ENCODE results near the gene SLC25A21.

SLC25A21 gene

GRCh38 chr14:36856095-36856878, 316.1 kb downstream of the SLC25A21 start:
- DNase-seq (ENCODE audit: low read depth, low spot score) = peak; percentile 27
- no peak overlapping the region for H3K27ac ChIP-seq

DNA sequence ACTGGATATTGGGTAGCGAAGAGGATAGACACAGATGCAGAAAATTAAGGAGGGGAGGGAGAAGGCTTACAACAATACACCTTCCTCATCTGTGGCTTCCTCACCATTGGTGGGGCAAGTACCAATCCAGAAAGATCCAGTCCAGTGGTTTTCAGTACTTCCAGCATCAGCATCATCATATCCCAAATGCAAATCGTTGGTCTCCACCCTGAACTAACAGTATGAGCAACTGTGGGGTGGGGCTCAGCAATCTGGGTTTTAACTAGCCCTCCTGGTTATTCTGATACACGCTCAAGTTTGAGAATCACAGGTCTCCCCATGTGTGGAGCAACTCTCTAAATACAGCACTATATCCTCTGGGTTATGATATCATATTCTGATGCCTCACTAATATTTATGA, 317.0 kb downstream of the SLC25A21 start:
- DNase-seq (ENCODE audit: low read depth, low spot score) = no peak

GRCh38 chr14:36852981-36853691, 319.3 kb downstream of the SLC25A21 start:
- DNase-seq (ENCODE audit: low read depth, low spot score) = no peak
- H3K27ac ChIP-seq = no peak overlapping the region

More for the DNA sequence above, 317.0 kb downstream of the SLC25A21 start:
- no peak overlapping the region for H3K27ac ChIP-seq

DNA sequence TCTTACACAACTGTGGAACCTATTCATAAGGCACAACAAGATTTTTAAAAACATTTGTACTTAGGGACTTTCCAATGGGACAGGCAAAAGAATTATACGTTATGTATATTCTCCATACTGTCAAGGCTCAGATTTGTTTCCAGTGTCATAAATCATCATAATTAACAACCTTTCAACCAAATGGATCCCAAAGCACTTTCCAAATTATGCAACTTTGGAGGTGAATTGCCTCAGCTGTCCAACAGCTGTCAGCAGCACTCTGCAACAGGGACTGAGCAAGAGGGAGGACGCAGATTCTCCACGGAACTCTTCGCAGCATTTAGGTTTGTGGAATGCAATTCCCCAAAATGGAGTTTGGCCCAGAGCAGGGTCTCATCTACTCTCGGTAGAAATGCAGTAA, 324.2 kb downstream of the SLC25A21 start:
- DNase-seq (ENCODE audit: low read depth, low spot score) = no peak
- no peak overlapping the region for H3K27ac ChIP-seq

GRCh38 chr14:36847366-36847765, 325.0 kb downstream of the SLC25A21 start:
- no peak for DNase-seq (ENCODE audit: low read depth, low spot score)
- H3K27ac ChIP-seq = no peak overlapping the region

- no peak overlapping the region for H3K27ac ChIP-seq
- DNase-seq (ENCODE audit: low read depth, low spot score) = no peak
Observed at GRCh38 chr14:36845356-36846012, 326.9 kb downstream of the SLC25A21 start.

GRCh38 chr14:36844443-36845195, 327.8 kb downstream of the SLC25A21 start:
- DNase-seq (ENCODE audit: low read depth, low spot score) = no peak
- no peak overlapping the region for H3K27ac ChIP-seq

- H3K27ac ChIP-seq = no peak overlapping the region
- DNase-seq (ENCODE audit: low read depth, low spot score) = no peak
Observed at GRCh38 chr14:36843410-36843809, 329.0 kb downstream of the SLC25A21 start.

GRCh38 chr14:36835128-36835527, 337.3 kb downstream of the SLC25A21 start:
- no peak overlapping the region for H3K27ac ChIP-seq
- no peak for DNase-seq (ENCODE audit: low read depth, low spot score)

GRCh38 chr14:36834293-36834692, 338.1 kb downstream of the SLC25A21 start:
- H3K27ac ChIP-seq = no peak overlapping the region
- DNase-seq (ENCODE audit: low read depth, low spot score) = no peak

GRCh38 chr14:36829547-36829946, 342.9 kb downstream of the SLC25A21 start:
- DNase-seq (ENCODE audit: low read depth, low spot score) = no peak
- no peak overlapping the region for H3K27ac ChIP-seq

DNA sequence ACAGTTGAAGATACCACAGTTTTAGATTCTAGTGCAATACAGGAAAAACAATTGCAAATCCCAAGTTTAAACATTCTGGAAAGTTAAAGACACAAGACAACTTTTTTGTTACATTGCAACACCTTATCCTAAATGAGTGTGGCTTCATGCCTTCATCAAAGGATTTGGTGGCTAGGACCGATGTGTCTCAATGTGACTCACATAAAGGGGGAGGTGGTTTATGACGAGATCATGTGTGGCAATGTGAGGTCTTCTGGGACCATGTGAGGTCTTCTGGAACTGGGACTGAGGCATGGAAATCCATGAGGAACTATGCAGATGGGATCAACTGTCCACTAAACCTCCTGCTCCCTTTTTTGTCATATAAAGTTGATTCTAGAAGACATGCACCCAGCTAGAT, 344.5 kb downstream of the SLC25A21 start:
- no peak overlapping the region for H3K27ac ChIP-seq
- no peak for DNase-seq (ENCODE audit: low read depth, low spot score)

DNA sequence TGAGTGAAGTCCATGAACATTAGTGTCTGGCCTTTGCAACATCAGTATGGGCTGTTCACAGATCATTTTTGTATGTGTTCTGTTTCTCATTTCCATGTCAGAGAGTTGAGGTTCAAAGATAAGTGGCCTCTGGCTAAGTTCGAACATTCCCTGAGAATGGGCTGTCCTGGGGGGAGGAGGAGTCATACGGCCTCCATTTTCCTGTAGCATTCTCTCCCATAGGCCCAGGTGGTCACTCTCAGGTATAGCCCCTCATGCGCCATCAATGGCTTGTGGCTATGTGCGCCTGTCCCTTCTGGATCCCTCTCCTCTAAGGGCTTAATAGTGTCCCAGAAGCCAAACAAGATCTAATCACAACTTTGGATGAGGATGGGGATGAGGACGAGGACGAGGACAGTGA, 345.8 kb downstream of the SLC25A21 start:
- no peak overlapping the region for H3K27ac ChIP-seq
- DNase-seq (ENCODE audit: low read depth, low spot score) = no peak

DNA sequence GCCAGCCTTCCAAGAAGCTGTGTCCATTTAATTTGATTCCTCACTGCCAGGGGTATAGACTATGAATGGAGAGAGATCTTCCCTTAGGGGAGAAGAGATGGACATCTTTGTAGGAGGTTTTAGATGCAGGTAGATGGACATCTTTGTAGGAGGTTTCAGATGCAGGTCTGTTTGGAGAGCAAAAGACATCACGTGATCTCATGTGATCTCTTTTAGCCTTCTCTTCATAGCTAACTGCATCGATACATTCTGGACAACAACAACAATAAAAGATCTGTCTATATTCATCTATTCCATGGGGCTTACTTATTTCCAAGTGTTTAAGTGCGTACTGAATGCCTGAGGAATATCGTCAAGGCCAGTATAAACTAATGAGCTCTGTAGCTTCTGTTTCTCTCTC, 347.6 kb downstream of the SLC25A21 start:
- no peak for DNase-seq (ENCODE audit: low read depth, low spot score)
- no peak overlapping the region for H3K27ac ChIP-seq

GRCh38 chr14:36823651-36824050, 348.8 kb downstream of the SLC25A21 start:
- H3K27ac ChIP-seq = no peak overlapping the region
- DNase-seq (ENCODE audit: low read depth, low spot score) = no peak

- no peak overlapping the region for H3K27ac ChIP-seq
- DNase-seq (ENCODE audit: low read depth, low spot score) = no peak
Observed at GRCh38 chr14:36822685-36823084, 349.7 kb downstream of the SLC25A21 start.

- no peak for DNase-seq (ENCODE audit: low read depth, low spot score)
- H3K27ac ChIP-seq = peak overlapping the region; percentile 60
Observed at GRCh38 chr14:36820901-36821300, 351.5 kb downstream of the SLC25A21 start.

GRCh38 chr14:36820111-36820709, 352.2 kb downstream of the SLC25A21 start:
- H3K27ac ChIP-seq = peak overlapping the region; percentile 60
- peak; percentile 5 for DNase-seq (ENCODE audit: low read depth, low spot score)

DNA sequence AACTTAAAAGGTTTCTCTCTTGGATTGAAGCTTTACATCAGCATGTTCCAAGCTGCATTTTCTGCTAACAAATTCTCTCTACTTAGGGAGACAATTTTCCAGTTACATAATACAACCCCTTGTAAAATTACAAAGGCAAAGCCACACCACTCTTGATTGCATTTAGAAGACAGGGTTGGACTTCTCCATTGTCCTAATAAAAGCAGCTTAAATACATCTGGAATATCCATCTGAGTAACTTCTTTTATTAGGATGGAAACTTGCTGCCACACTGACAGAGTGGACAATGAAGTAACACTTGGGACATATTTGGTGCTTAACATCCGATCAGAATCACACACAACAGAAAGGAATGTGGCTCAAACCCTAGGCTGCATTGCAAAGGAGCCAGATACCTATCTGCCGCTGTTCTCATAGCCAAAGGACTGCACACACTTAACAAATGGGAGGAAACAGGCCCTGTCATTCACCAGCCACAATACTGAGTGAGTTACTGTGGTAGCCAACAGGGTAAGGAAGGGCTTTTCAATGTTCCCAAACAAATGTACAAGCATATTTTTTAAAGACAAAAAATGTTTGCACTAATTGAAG, 353.5 kb downstream of the SLC25A21 start:
- peak; percentile 8 for DNase-seq (ENCODE audit: low read depth, low spot score)
- H3K27ac ChIP-seq = peak overlapping the region; percentile 60

DNA sequence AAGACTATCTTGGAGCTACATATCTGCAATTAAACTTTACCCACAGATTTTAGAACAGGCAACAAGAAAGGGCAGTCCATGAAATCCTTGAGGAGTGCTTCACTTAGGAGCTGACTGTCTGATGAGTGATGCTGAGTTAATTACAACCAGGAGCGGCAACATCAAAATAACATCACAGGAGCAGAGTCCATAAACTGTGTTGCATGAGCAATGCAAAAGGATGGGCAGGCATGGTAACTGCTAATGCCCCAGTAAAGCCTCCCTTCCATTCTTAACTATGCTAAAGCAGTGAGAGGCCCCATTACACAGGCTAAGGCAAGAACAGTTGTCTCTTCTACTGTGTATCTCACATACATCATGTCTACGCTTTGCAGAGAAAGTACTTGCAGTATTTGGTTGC, 354.2 kb downstream of the SLC25A21 start:
- no peak for DNase-seq (ENCODE audit: low read depth, low spot score)
- peak overlapping the region; percentile 60 for H3K27ac ChIP-seq

All from epithelial cell of prostate (primary cell).